Measurements from ENCODE around the gene CAMTA1. TPM values are rescaled to one million over a fixed set of nuclear protein-coding genes. Genes with fewer than 3 reads are reported as not detected.

CAMTA1 gene
- total RNA-seq, 1 donor from 2014 or later: 68.9 TPM

- DNase-seq (ENCODE audit: low read depth): no peak
Observed at GRCh38 chr1:7580923-7581753, 795.9 kb downstream of the CAMTA1 start.

- DNase-seq (ENCODE audit: low read depth): no peak
Observed at GRCh38 chr1:7581754-7582459, 796.7 kb downstream of the CAMTA1 start.

- DNase-seq (ENCODE audit: low read depth): no peak
Observed at GRCh38 chr1:7582460-7582972, 797.3 kb downstream of the CAMTA1 start.

- no peak for DNase-seq (ENCODE audit: low read depth)
Observed at GRCh38 chr1:7583291-7584096, 798.2 kb downstream of the CAMTA1 start.

- no peak for DNase-seq (ENCODE audit: low read depth)
Observed at GRCh38 chr1:7584157-7584556, 798.9 kb downstream of the CAMTA1 start.

- DNase-seq (ENCODE audit: low read depth): no peak
Observed at GRCh38 chr1:7584643-7585042, 799.4 kb downstream of the CAMTA1 start.

- DNase-seq (ENCODE audit: low read depth): no peak
Observed at GRCh38 chr1:7585216-7585907, 800.1 kb downstream of the CAMTA1 start.

GRCh38 chr1:7586031-7586941, 801.0 kb downstream of the CAMTA1 start:
- DNase-seq (ENCODE audit: low read depth): no peak

- no peak for DNase-seq (ENCODE audit: low read depth)
Observed at GRCh38 chr1:7587108-7587772, 802.0 kb downstream of the CAMTA1 start.

- no peak for DNase-seq (ENCODE audit: low read depth)
Observed at GRCh38 chr1:7587773-7588456, 802.7 kb downstream of the CAMTA1 start.

- no peak for DNase-seq (ENCODE audit: low read depth)
Observed at GRCh38 chr1:7588457-7588827, 803.2 kb downstream of the CAMTA1 start.

- no peak for DNase-seq (ENCODE audit: low read depth)
Observed at GRCh38 chr1:7589080-7589735, 804.0 kb downstream of the CAMTA1 start.

- no peak for DNase-seq (ENCODE audit: low read depth)
Observed at GRCh38 chr1:7589774-7590425, 804.6 kb downstream of the CAMTA1 start.

GRCh38 chr1:7590426-7590790, 805.2 kb downstream of the CAMTA1 start:
- DNase-seq (ENCODE audit: low read depth): no peak

GRCh38 chr1:7591565-7591964, 806.3 kb downstream of the CAMTA1 start:
- no peak for DNase-seq (ENCODE audit: low read depth)

- DNase-seq (ENCODE audit: low read depth): no peak
Observed at GRCh38 chr1:7592120-7592798, 807.0 kb downstream of the CAMTA1 start.

Measured in myocyte (in vitro differentiated cells).